ENCODE data around the gene PSMC3. TPM values are rescaled to one million over a fixed set of nuclear protein-coding genes. Genes with fewer than 3 reads are reported as not detected.

The PSMC3 gene
- total and polyA plus RNA-seq, 9 of the 15 experiments (the other 6 are each of a cell fraction or from before 2014, with no cell fraction given), result 44.3 to 324 (median 240) TPM

GRCh38 chr11:47376525-47377371 is 49.5 kb downstream of the PSMC3 start (continued):
- TF ChIP-seq CEBPG (CRISPR knock-in tag; IDR thresholded peaks at IDR 0.05) (peak; percentile 94), CEBPG (tag; conservative IDR thresholded peaks at IDR 0.05 in 1 of 2, IDR thresholded peaks at IDR 0.05 in 1 of 2) (peak; percentile 84 to 87), ARID4B (CRISPR knock-in tag; IDR thresholded peaks at IDR 0.05) (no peak), LEF1 (IDR thresholded peaks at IDR 0.05) (peak; percentile 48), ETV5 (CRISPR knock-in tag; IDR thresholded peaks at IDR 0.05; ENCODE audit: low read depth) (no peak), VEZF1 (CRISPR knock-in tag; IDR thresholded peaks at IDR 0.05) (peak; percentile 74), E2F6 (IDR thresholded peaks at IDR 0.05; ENCODE audit: borderline replicate concordance in 1 of 2, extremely low read depth in 1 of 2, insufficient read depth in 1 of 2, insufficient read length in 1 of 2, low read depth in 1 of 2, low read length in 1 of 2, poor library complexity in 1 of 2, severe bottlenecking in 1 of 2) (no peak), UBTF (IDR thresholded peaks at IDR 0.05; ENCODE audit: borderline replicate concordance in 1 of 2, low read depth in 2 of 2, low read length in 2 of 2) (0 out of 4 replicates have a peak, but pooled peaks of 1 of the 2 experiments have one; percentile 34), NCOA6 (IDR thresholded peaks at IDR 0.05) (no peak), SIX5 (IDR thresholded peaks at IDR 0.05; ENCODE audit: borderline replicate concordance in 1 of 2, insufficient read depth in 1 of 2, low read depth in 1 of 2, low read length in 2 of 2) (no peak), TEAD1 (CRISPR knock-in tag; IDR thresholded peaks at IDR 0.05) (no peak), FOXA1 (IDR thresholded peaks at IDR 0.05; ENCODE audit: borderline replicate concordance) (no peak), EWSR1 (IDR thresholded peaks at IDR 0.05; ENCODE audit: borderline replicate concordance, low read depth, partially characterized antibody) (no peak), FOS (IDR thresholded peaks at IDR 0.05; ENCODE audit: extremely low read depth, insufficient read length) (no peak), RFX5 (IDR thresholded peaks at IDR 0.05; ENCODE audit: low read depth, low read length) (no peak), MECOM (CRISPR knock-in tag; IDR thresholded peaks at IDR 0.05) (no peak), ZNF239 (CRISPR knock-in tag; IDR thresholded peaks at IDR 0.05) (no peak)
